Mesothelial cell of epicardium (in vitro differentiated cells): ENCODE data around the gene BSPRY. TPM values are rescaled to one million over a fixed set of nuclear protein-coding genes. Genes with fewer than 3 reads are reported as not detected.

ENCODE experiments used
- DNase-seq, 2 experiments: peaks; one replicate each; pipeline ENCODE4 v3.0.0; 2021; ENCODE audit warnings: low spot score in 2 of 2; ENCODE audit not compliant: unreplicated experiment in 2 of 2
- H3K27ac Mint-ChIP-seq: 2 replicates; pipeline ENCODE4 v1.8.0; 2021; ENCODE audit warnings: mixed read lengths
- H3K27me3 Mint-ChIP-seq: 2 replicates; pipeline ENCODE4 v1.8.0; 2021; ENCODE audit warnings: low read depth, mixed read lengths
- H3K36me3 Mint-ChIP-seq: 2 replicates; pipeline ENCODE4 v1.8.0; 2021; ENCODE audit warnings: mixed read lengths
- H3K4me1 Mint-ChIP-seq: 2 replicates; pipeline ENCODE4 v1.8.0; 2021; ENCODE audit warnings: mixed read lengths
- H3K4me3 Mint-ChIP-seq: 2 replicates; pipeline ENCODE4 v1.8.0; 2021; ENCODE audit warnings: mild to moderate bottlenecking, moderate library complexity, mixed read lengths
- H3K9me3 Mint-ChIP-seq: 2 replicates; pipeline ENCODE4 v1.8.0; 2021; ENCODE audit warnings: mixed read lengths
- CTCF ChIP-seq: fragments of 200-600 bp; sonication (generic); IDR thresholded peaks from one replicate; pipeline ENCODE4 v1.5.0; 2021; ENCODE audit warnings: antibody characterized with exemption; ENCODE audit not compliant: unreplicated experiment
- total RNA-seq: library from RNA; stranded (reverse); gene quantifications from 3 replicates; pipeline ENCODE4 v1.2.1, GENCODE V29; 2021

BSPRY gene
- total RNA-seq, 1 donor from 2014 or later: 4.3 TPM

GRCh38 chr9:113343732-113344231 is 5.6 kb upstream of the BSPRY start:
- H3K27ac Mint-ChIP-seq: peak overlapping the region; percentile 87
- TF ChIP-seq CTCF: no peak
- H3K4me1 Mint-ChIP-seq: peaks cover 30% of the 10 kb centered on the region
- H3K9me3 Mint-ChIP-seq: no peaks in the 10 kb centered on the region
- H3K27me3 Mint-ChIP-seq: peaks cover 14% of the 10 kb centered on the region
- peak; percentile 39 to 67 for DNase-seq
- no peak overlapping the region for H3K4me3 Mint-ChIP-seq
- H3K36me3 Mint-ChIP-seq: no peaks in the 10 kb centered on the region

GRCh38 chr9:113345190-113345589 is 4.2 kb upstream of the BSPRY start:
- Mint-ChIP-seq H3K9me3 (no peaks in the 10 kb centered on the region), H3K4me3 (no peak overlapping the region)
- DNase-seq: no peak

GRCh38 chr9:113345671-113346070 is 3.7 kb upstream of the BSPRY start:
- DNase-seq: no peak
- peaks cover 32% of the 10 kb centered on the region for H3K4me1 Mint-ChIP-seq
- H3K4me3 Mint-ChIP-seq: no peak overlapping the region
- H3K27me3 Mint-ChIP-seq: peaks cover 28% of the 10 kb centered on the region
- no peak overlapping the region for H3K27ac Mint-ChIP-seq
- H3K36me3 Mint-ChIP-seq: no peaks in the 10 kb centered on the region
- no peak for TF ChIP-seq CTCF
- no peaks in the 10 kb centered on the region for H3K9me3 Mint-ChIP-seq

More at GRCh38 chr9:113345190-113345589, 4.2 kb upstream of the BSPRY start:
- Mint-ChIP-seq H3K36me3 (no peaks in the 10 kb centered on the region), H3K4me1 (peaks cover 29% of the 10 kb centered on the region), H3K27me3 (peaks cover 24% of the 10 kb centered on the region), H3K27ac (peak overlapping the region; percentile 36)
- TF ChIP-seq CTCF: no peak

GRCh38 chr9:113348437-113348836 is 904 bp upstream of the BSPRY start:
- Mint-ChIP-seq H3K36me3 (no peaks in the 10 kb centered on the region), H3K4me3 (no peak overlapping the region), H3K27ac (no peak overlapping the region), H3K9me3 (no peaks in the 10 kb centered on the region), H3K27me3 (peaks cover 50% of the 10 kb centered on the region), H3K4me1 (peaks cover 18% of the 10 kb centered on the region)
- TF ChIP-seq CTCF: no peak
- DNase-seq: no peak

GRCh38 chr9:113349066-113349444 is 286 bp upstream of the BSPRY start:
- TF ChIP-seq CTCF: no peak
- Mint-ChIP-seq H3K9me3 (no peaks in the 10 kb centered on the region), H3K4me3 (peak overlapping the region; percentile 67), H3K4me1 (peaks cover 12% of the 10 kb centered on the region), H3K36me3 (no peaks in the 10 kb centered on the region), H3K27me3 (peaks cover 53% of the 10 kb centered on the region), H3K27ac (no peak overlapping the region)
- no peak for DNase-seq
